GM18873 (cell line): ENCODE data around the gene LRRIQ3.
"Not testable (repeated sequence)": the region's sequence is repeated elsewhere in the genome, so short reads cannot be mapped to it uniquely, and the experiment has no call there.

Source experiments
- ATAC-seq: cut with Tn5 transposase; IDR thresholded peaks from one replicate; pipeline ENCODE4 v1.9.1; 2021; ENCODE audit warnings: mild to moderate bottlenecking, moderate library complexity, moderate number of reproducible peaks; ENCODE audit not compliant: unreplicated experiment, low FRiP score

The LRRIQ3 gene

DNA sequence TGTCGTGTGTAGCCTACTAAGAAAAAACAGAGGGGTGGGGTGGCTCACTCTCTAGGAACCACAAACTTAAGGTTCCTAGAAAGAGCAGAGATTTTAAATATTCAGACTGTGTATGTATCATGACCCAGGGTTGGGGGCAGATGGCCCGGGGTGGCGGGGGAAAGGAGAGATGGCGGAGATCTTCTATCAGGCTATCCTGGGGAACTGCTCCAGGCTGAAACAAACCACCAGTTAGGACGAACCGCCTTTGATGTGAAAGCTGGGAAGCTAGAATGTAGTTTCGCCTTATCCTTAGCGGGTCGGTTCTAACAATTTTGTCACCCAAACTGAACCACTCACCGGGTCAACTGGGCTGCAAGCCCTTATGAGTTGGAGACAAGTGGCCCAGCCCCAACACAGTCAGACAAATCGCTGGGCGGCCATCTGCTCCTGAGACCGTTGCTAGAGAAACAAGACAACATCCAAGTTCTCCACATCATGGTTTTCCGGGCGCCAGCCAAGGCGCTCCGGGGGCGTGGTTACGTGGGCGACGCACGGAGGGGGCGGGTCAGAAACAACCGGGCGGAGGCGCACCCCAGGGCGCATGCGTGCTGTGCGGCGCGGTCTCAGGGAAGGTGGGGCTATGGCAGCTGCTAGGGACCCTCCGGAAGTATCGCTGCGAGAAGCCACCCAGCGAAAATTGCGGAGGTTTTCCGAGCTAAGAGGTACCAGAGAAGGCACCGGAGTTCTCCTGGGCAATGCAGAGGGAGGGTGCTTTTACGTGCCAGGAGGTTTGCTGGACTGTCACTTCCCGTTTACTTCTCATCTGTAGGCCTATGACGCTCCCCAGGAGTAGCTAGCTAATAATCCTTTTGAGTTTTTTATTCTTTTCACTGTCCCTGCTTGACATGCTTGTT lies at the start of gene LRRIQ3, which contains the start of gene FPGT:
Gene LRRIQ3 (minus strand): TSS at position 520 of the 896 bp plus-strand sequence. CDS start 14,492 bp downstream, outside the sequence.
Gene FPGT (plus strand): TSS at position 586 of the 896 bp plus-strand sequence. CDS start 37 bp downstream, at position 623.
- ATAC-seq = peak; percentile 96

GRCh38 chr1:74246315-74246714 lies 48.3 kb upstream of the LRRIQ3 start:
- ATAC-seq = no peak

GRCh38 chr1:74245168-74245772 lies 47.3 kb upstream of the LRRIQ3 start:
- no peak for ATAC-seq

DNA sequence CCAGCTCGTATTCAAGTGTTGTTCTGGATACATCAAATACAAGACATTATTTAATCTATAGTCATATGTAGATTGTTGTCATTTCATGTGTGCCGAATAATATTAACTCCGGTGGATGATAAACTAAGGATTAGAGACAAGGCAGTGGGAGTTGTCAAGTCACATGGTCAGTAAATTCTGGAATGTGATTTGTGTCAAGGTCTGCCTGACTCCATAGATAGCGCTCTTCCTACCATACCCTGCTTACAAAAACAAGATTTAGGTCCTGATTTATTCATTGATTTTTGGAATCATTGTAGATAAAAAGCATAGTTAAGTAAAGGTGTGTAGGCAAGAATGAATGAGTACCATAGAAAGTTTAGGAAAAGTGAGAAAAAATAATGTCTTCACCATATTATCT lies 39.8 kb upstream of the LRRIQ3 start:
- ATAC-seq = no peak

DNA sequence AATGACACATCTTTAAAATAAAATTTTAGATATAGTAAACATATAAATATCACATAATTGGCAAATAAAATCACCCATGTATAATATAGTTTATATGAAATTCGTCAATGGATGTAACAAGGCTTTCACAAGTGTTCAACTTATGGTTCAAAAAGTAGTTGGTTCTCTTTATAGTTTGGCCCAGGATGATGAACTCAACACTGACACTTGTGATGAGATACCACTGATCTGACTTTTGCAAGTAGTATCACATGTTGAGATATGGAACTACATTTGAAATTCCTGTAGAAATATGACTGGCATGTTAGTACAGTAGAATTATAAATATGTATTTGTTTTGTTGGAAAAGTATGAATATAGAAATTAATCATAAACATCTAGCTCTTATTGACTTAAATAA lies 39.1 kb upstream of the LRRIQ3 start:
- ATAC-seq = no peak

GRCh38 chr1:74236440-74236839 lies 38.5 kb upstream of the LRRIQ3 start:
- ATAC-seq = no peak

DNA sequence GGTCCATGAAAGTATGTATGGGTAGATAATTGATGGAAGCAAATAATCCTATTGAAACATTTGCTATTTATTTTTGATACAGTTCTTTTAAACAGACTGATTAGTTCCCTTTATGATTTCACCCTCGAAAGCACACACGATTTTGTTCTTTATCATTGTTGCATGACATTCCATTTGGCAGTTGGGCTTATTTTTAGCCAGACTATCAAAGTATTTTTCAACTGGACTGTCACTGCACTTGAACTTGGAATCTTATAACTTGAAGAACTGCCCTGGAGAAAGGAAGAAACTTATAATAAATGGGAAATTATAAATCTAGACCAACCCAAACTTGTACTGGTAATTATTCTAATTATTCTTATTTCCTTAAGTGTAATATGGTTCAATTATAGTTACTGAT lies 37.2 kb upstream of the LRRIQ3 start, which contains the start of gene TNNI3K:
Gene TNNI3K (plus strand): TSS at position 235 of the 400 bp plus-strand sequence. CDS start 65 bp downstream, at position 300.
- ATAC-seq = no peak

DNA sequence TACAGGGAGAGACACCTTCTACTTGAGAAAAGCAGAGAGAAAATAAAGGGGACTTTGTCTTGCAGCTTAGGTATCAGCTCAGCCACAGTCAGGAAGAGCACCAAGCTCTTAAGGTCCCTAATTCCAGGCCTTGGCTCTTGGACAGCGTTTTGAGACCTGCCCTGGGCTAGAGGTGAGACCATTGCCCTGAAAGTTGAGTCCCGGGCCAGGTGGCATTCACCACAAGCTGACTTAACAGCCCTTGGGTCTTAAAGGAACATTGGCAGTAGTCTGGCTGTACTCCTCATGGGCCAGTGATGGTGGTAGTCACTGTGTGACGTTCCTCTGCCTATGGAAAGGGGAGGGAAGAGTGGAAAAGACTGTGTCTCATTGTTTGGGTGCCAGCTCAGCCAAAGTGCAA lies 25.5 kb upstream of the LRRIQ3 start:
- no peak for ATAC-seq

DNA sequence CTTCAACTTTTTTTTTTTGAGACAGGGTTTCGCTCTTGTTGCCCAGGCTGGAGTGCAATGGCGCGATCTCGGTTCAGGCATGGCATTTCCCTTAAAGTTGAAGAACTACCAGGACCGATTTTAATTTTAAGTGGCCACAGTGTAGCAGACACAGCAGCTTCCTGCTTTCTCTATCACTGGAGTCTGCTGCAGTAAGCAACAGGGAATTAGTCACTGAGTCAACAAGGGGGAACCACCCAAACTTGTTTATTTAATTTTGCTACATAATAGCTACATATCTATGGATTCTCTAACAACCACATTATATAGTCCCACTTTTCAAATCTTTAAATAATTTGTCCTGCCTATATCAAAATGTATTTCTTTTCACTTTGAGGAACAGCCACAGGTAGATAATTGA lies 24.7 kb upstream of the LRRIQ3 start:
- ATAC-seq = no peak

- ATAC-seq = no peak
Measured at GRCh38 chr1:74215229-74215628, 17.3 kb upstream of the LRRIQ3 start.

DNA sequence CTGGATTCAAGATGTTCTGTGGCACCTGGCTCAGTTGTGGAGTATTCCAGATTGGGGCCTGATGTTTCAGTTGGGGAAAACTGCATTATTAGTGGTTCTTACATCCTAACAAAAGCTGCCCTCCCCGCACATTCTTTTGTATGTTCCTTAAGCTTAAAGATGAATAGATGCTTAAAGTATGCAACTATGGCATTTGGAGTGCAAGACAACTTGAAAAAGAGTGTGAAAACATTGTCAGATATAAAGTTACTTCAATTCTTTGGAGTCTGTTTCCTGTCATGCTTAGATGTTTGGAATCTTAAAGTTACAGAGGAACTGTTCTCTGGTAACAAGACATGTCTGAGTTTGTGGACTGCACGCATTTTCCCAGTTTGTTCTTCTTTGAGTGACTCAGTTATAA lies 7.3 kb upstream of the LRRIQ3 start:
- ATAC-seq = no peak

- no peak for ATAC-seq
Measured at GRCh38 chr1:74199504-74199903, 1.5 kb upstream of the LRRIQ3 start.

- no peak for ATAC-seq
Measured at GRCh38 chr1:74197255-74197654, 721 bp downstream of the LRRIQ3 start.

DNA sequence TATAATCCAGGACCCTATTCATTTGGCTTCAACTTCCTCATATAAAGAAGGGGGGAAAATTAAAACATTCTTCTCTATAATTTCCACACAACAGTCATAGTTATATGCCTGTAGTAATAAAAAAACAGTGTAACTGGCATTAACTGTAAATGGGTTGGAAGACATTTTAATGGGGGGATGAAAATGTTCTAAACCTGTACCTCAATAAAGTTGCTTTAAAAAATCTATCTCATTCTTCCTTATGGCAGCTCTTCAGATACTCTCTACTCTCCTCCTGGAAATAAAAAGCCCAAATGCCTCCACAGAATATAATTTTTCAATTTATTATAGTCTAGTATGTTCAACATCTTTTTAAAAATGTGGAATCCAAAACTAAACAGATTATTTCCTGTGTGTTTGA lies 2.6 kb downstream of the LRRIQ3 start:
- no peak for ATAC-seq

- ATAC-seq = no peak
Measured at GRCh38 chr1:74193908-74194307, 4.1 kb downstream of the LRRIQ3 start.

DNA sequence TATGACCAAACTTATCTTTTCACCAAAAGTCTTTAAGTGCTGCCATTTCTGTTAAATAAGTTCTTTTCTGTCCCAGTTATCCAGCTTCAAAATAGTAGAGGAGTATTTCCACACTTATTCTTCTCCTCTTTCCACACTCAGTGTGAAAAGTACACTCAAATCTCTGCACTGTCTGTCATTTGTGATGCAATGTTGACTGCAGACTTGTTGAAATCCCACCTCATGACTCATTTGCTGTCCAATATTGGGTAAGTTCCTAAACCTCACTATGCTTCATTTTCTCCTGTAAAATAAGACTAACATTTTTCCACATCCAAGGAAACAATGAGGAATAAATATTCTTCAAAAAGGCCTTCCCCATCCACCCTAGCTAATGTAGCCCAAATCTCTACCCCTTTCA lies 17.5 kb downstream of the LRRIQ3 start:
- ATAC-seq = no peak

DNA sequence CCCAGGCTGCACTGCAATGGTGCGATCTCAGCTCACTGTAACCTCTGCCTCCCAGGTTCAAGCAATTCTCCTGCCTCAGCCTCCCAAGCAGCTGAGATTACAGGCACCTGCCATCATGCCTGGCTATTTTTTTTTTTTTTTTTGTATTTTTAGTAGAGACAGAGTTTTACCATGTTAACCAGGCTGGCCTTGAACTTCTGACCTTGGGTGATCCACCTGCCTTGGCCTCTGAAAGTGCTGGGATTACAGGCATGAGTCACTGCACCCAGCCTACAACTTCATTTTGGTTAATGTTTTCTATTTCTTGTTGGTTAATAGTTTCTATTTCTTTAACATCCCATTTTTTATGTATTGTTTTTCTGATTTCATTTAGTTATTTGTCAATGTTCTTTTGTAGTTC lies 23.6 kb downstream of the LRRIQ3 start:
- not testable (repeated sequence) for ATAC-seq

- ATAC-seq = no peak
Measured at GRCh38 chr1:74162333-74162732, 35.6 kb downstream of the LRRIQ3 start.

DNA sequence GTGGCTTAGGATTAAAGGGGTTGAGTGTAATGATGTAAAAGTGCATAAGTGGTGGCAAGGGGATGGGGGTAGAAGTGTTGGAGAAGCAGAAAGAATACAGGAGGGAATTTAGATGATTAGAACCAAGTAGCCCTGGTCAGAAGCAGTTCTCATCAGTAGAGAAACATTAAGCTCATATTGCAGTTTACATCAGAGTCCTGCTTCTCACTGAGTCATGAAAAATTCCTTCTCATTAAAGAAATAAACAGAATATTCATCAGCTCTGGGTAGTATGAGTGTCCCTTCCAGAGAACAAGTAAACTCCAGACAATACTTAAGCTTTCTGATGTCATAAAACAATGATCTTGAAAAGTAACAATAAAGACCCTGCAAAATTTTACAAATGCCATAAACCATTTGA lies 36.5 kb downstream of the LRRIQ3 start:
- no peak for ATAC-seq

GRCh38 chr1:74160046-74160445 lies 37.9 kb downstream of the LRRIQ3 start:
- no peak for ATAC-seq

DNA sequence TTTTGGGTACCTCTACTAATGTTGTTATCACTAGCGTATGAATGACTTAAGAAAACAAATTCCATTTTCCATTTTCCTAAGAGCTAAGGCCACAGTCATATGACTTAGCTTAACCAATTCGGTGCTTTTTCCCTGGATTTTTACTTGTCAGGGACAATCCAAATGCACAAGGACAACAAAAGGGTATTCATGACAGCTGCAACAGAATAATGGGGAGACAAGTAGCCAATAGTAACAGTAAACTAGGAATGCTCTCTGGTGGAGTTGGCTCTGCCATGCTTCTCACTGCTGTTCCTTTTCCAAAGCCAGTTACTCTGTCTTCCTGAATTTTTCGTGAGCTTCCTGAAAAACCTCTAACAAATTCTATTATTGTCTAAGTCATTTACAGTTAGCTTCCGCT lies 52.9 kb downstream of the LRRIQ3 start:
- no peak for ATAC-seq

DNA sequence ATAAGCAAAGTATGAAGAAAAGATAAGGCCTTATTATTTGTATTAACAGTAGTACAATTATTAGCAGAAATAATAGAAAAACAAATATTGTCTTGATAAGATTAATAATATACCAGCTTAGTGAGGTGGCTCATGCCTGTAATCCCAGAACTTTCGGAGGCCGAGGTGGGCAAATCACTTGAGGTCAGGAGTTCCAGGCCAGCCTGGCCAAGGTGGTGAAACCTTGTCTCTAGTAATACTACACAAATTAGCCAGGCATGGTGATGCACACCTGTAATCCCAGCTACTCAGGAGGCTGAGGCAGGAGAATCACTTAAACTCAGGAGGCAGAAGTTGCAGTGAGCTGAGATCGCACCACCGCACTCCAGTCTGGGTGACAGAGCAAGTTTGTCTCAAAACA lies 80.6 kb downstream of the LRRIQ3 start:
- not testable (repeated sequence) for ATAC-seq
